Progenitor cell of endocrine pancreas (in vitro differentiated cells): Measurements from ENCODE around the gene RPS6KA6. TPM values are rescaled to one million over a fixed set of nuclear protein-coding genes. Genes with fewer than 3 reads are reported as not detected.

Source experiments
- DNase-seq: peaks from one replicate; pipeline ENCODE4 v3.0.0; 2021; ENCODE audit warnings: low spot score; ENCODE audit not compliant: unreplicated experiment
- H3K27ac Mint-ChIP-seq: 2 replicates; pipeline ENCODE4 v1.8.0; 2021; ENCODE audit warnings: mild to moderate bottlenecking, moderate library complexity, mixed read lengths
- H3K27me3 Mint-ChIP-seq: 2 replicates; pipeline ENCODE4 v1.8.0; 2021; ENCODE audit warnings: mixed read lengths
- H3K36me3 Mint-ChIP-seq: 2 replicates; pipeline ENCODE4 v1.8.0; 2022; ENCODE audit warnings: mixed read lengths; ENCODE audit not compliant: insufficient read depth
- H3K4me1 Mint-ChIP-seq: 2 replicates; pipeline ENCODE4 v1.8.0; 2021; ENCODE audit warnings: low read depth, mixed read lengths
- H3K4me3 Mint-ChIP-seq: 2 replicates; pipeline ENCODE4 v1.8.0; 2021; ENCODE audit warnings: low read depth, mild to moderate bottlenecking, moderate library complexity, mixed read lengths
- H3K9me3 Mint-ChIP-seq: 2 replicates; pipeline ENCODE4 v1.8.0; 2021; ENCODE audit warnings: low read depth, mixed read lengths
- CTCF ChIP-seq: fragments of 200-600 bp; sonication (generic); IDR thresholded peaks from one replicate; pipeline ENCODE4 v1.5.0; 2021; ENCODE audit warnings: antibody characterized with exemption, mild to moderate bottlenecking; ENCODE audit not compliant: unreplicated experiment
- total RNA-seq: library from RNA; stranded (reverse); gene quantifications from 2 replicates; pipeline ENCODE4 v1.2.1, GENCODE V29; 2021

The RPS6KA6 gene
- total RNA-seq, 1 donor from 2014 or later, result 19.7 TPM

GRCh38 chrX:84182516-84182915 lies 5.5 kb downstream of the RPS6KA6 start:
- DNase-seq, result no peak
- Mint-ChIP-seq H3K27me3 (no peaks in the 10 kb centered on the region), H3K4me3 (no peak overlapping the region), H3K27ac (no peak overlapping the region), H3K9me3 (peaks cover 6% of the 10 kb centered on the region), H3K4me1 (peaks cover 13% of the 10 kb centered on the region), H3K36me3 (peaks cover 1% of the 10 kb centered on the region)
- no peak for TF ChIP-seq CTCF

- H3K27ac Mint-ChIP-seq, result no peak overlapping the region
- no peak overlapping the region for H3K4me3 Mint-ChIP-seq
- peaks cover 3% of the 10 kb centered on the region for H3K36me3 Mint-ChIP-seq
Observed at GRCh38 chrX:84175958-84176357, 12.0 kb downstream of the RPS6KA6 start.

GRCh38 chrX:84175274-84175673 lies 12.7 kb downstream of the RPS6KA6 start:
- H3K27ac Mint-ChIP-seq, result no peak overlapping the region
- no peaks in the 10 kb centered on the region for H3K4me1 Mint-ChIP-seq
- H3K4me3 Mint-ChIP-seq, result no peak overlapping the region
- H3K36me3 Mint-ChIP-seq, result peaks cover 4% of the 10 kb centered on the region
- no peak for TF ChIP-seq CTCF
- no peak for DNase-seq
- peaks cover 9% of the 10 kb centered on the region for H3K9me3 Mint-ChIP-seq
- H3K27me3 Mint-ChIP-seq, result no peaks in the 10 kb centered on the region

More at GRCh38 chrX:84175958-84176357, 12.0 kb downstream of the RPS6KA6 start:
- Mint-ChIP-seq H3K9me3 (peaks cover 4% of the 10 kb centered on the region), H3K27me3 (no peaks in the 10 kb centered on the region), H3K4me1 (no peaks in the 10 kb centered on the region)
- no peak for TF ChIP-seq CTCF
- DNase-seq, result no peak

GRCh38 chrX:84174348-84174747 lies 13.7 kb downstream of the RPS6KA6 start:
- no peak overlapping the region for H3K4me3 Mint-ChIP-seq
- no peak for TF ChIP-seq CTCF
- no peaks in the 10 kb centered on the region for H3K27me3 Mint-ChIP-seq
- H3K4me1 Mint-ChIP-seq, result no peaks in the 10 kb centered on the region
- no peak overlapping the region for H3K27ac Mint-ChIP-seq
- peaks cover 9% of the 10 kb centered on the region for H3K9me3 Mint-ChIP-seq
- H3K36me3 Mint-ChIP-seq, result peaks cover 6% of the 10 kb centered on the region
- no peak for DNase-seq

- Mint-ChIP-seq H3K36me3 (peaks cover 5% of the 10 kb centered on the region), H3K27me3 (no peaks in the 10 kb centered on the region), H3K4me1 (peaks cover 6% of the 10 kb centered on the region), H3K9me3 (peaks cover 27% of the 10 kb centered on the region), H3K27ac (no peak overlapping the region), H3K4me3 (no peak overlapping the region)
- no peak for TF ChIP-seq CTCF
- no peak for DNase-seq
Observed at GRCh38 chrX:84170931-84171330, 17.1 kb downstream of the RPS6KA6 start.
